ENCODE results near the gene SLC35A3.

Gene SLC35A3

GRCh38 chr1:100065183-100065968 lies 95.6 kb downstream of the SLC35A3 start:
- no peaks in the 10 kb centered on the region for H3K9me3 ChIP-seq (replicated peaks; ENCODE audit: insufficient read depth, low read length)
- no peak overlapping the region for H3K4me2 ChIP-seq (ENCODE audit: low read depth, low read length)
- H3K9me2 ChIP-seq (replicated peaks; ENCODE audit: insufficient read depth, low read length) = no peaks in the 10 kb centered on the region
- H3K4me3 ChIP-seq (ENCODE audit: low read length) = no peak overlapping the region
- no peak overlapping the region for H2AFZ ChIP-seq (ENCODE audit: low read length)
- H3K79me2 ChIP-seq (ENCODE audit: low read length) = 0 out of 2 replicates have a peak, but pooled peaks cover 2% of the 10 kb centered on the region
- no peak for DNase-seq
- no peaks in the 10 kb centered on the region for H3K36me3 ChIP-seq (replicated peaks; ENCODE audit: insufficient read depth, low read length)
- H4K20me1 ChIP-seq (ENCODE audit: insufficient read depth, low read length) = no peaks in the 10 kb centered on the region
- TF ChIP-seq EZH2 (optimal IDR thresholded peaks at IDR 0.05; ENCODE audit: low read depth, low read length) = no peak
- no peak for TF ChIP-seq EZH2phosphoT487 (IDR thresholded peaks at IDR 0.05; ENCODE audit: low read length)
- no peak for TF ChIP-seq CTCF (IDR thresholded peaks at IDR 0.05; ENCODE audit: low read length)
- H3K4me1 ChIP-seq (ENCODE audit: low read length) = no peaks in the 10 kb centered on the region
- H3K27ac ChIP-seq (ENCODE audit: low read length) = no peak overlapping the region
- no peaks in the 10 kb centered on the region for H3K27me3 ChIP-seq (replicated peaks; ENCODE audit: insufficient read depth, low read length)
- H3F3A ChIP-seq (ENCODE audit: insufficient read depth, low read length) = no peaks in the 10 kb centered on the region
- no peak overlapping the region for H3K9ac ChIP-seq (ENCODE audit: low read length)

GRCh38 chr1:100065969-100066227 lies 96.1 kb downstream of the SLC35A3 start:
- H3F3A ChIP-seq (ENCODE audit: insufficient read depth, low read length) = no peaks in the 10 kb centered on the region
- H4K20me1 ChIP-seq (ENCODE audit: insufficient read depth, low read length) = no peaks in the 10 kb centered on the region
- H3K9ac ChIP-seq (ENCODE audit: low read length) = no peak overlapping the region
- H3K4me2 ChIP-seq (ENCODE audit: low read depth, low read length) = no peak overlapping the region
- TF ChIP-seq EZH2phosphoT487 (IDR thresholded peaks at IDR 0.05; ENCODE audit: low read length) (no peak), CTCF (IDR thresholded peaks at IDR 0.05; ENCODE audit: low read length) (no peak), EZH2 (optimal IDR thresholded peaks at IDR 0.05; ENCODE audit: low read depth, low read length) (no peak)
- no peaks in the 10 kb centered on the region for H3K9me2 ChIP-seq (replicated peaks; ENCODE audit: insufficient read depth, low read length)
- no peaks in the 10 kb centered on the region for H3K27me3 ChIP-seq (replicated peaks; ENCODE audit: insufficient read depth, low read length)
- no peaks in the 10 kb centered on the region for H3K79me2 ChIP-seq (ENCODE audit: low read length)
- no peaks in the 10 kb centered on the region for H3K9me3 ChIP-seq (replicated peaks; ENCODE audit: insufficient read depth, low read length)
- no peak overlapping the region for H2AFZ ChIP-seq (ENCODE audit: low read length)
- H3K27ac ChIP-seq (ENCODE audit: low read length) = no peak overlapping the region
- DNase-seq = no peak
- no peak overlapping the region for H3K4me3 ChIP-seq (ENCODE audit: low read length)
- no peaks in the 10 kb centered on the region for H3K4me1 ChIP-seq (ENCODE audit: low read length)
- no peaks in the 10 kb centered on the region for H3K36me3 ChIP-seq (replicated peaks; ENCODE audit: insufficient read depth, low read length)

GRCh38 chr1:100070201-100070939 lies 100.6 kb downstream of the SLC35A3 start:
- H3K4me2 ChIP-seq (ENCODE audit: low read depth, low read length) = no peak overlapping the region
- no peaks in the 10 kb centered on the region for H3K4me1 ChIP-seq (ENCODE audit: low read length)
- no peaks in the 10 kb centered on the region for H3F3A ChIP-seq (ENCODE audit: insufficient read depth, low read length)
- no peak overlapping the region for H3K9ac ChIP-seq (ENCODE audit: low read length)
- no peak overlapping the region for H3K4me3 ChIP-seq (ENCODE audit: low read length)
- no peaks in the 10 kb centered on the region for H3K79me2 ChIP-seq (ENCODE audit: low read length)
- TF ChIP-seq CTCF (IDR thresholded peaks at IDR 0.05; ENCODE audit: low read length) (no peak), EZH2 (optimal IDR thresholded peaks at IDR 0.05; ENCODE audit: low read depth, low read length) (no peak), EZH2phosphoT487 (IDR thresholded peaks at IDR 0.05; ENCODE audit: low read length) (no peak)
- no peaks in the 10 kb centered on the region for H3K27me3 ChIP-seq (replicated peaks; ENCODE audit: insufficient read depth, low read length)
- no peak for DNase-seq
- H3K9me3 ChIP-seq (replicated peaks; ENCODE audit: insufficient read depth, low read length) = no peaks in the 10 kb centered on the region
- no peaks in the 10 kb centered on the region for H4K20me1 ChIP-seq (ENCODE audit: insufficient read depth, low read length)
- H3K9me2 ChIP-seq (replicated peaks; ENCODE audit: insufficient read depth, low read length) = no peaks in the 10 kb centered on the region
- H2AFZ ChIP-seq (ENCODE audit: low read length) = no peak overlapping the region
- no peaks in the 10 kb centered on the region for H3K36me3 ChIP-seq (replicated peaks; ENCODE audit: insufficient read depth, low read length)
- no peak overlapping the region for H3K27ac ChIP-seq (ENCODE audit: low read length)
